HG03095 (cell line): ENCODE data around the gene PLEKHO1.
"Not testable (repeated sequence)": the region's sequence is repeated elsewhere in the genome, so short reads cannot be mapped to it uniquely, and the experiment has no call there.

ENCODE experiments used
- ATAC-seq: cut with Tn5 transposase; IDR thresholded peaks from one replicate; pipeline ENCODE4 v1.9.1; 2021; ENCODE audit warnings: moderate library complexity; ENCODE audit not compliant: unreplicated experiment

The PLEKHO1 gene

GRCh38 chr1:150149271-150150132, at the start of gene PLEKHO1:
Gene PLEKHO1 (plus strand): TSS chr1:150149916. CDS start chr1:150150258, 342 bp downstream.
- no peak for ATAC-seq

GRCh38 chr1:150102986-150103385, 46.7 kb upstream of the PLEKHO1 start:
- no peak for ATAC-seq

GRCh38 chr1:150106341-150106740, 43.4 kb upstream of the PLEKHO1 start:
- no peak for ATAC-seq

GRCh38 chr1:150109586-150109985, 40.1 kb upstream of the PLEKHO1 start:
- no peak for ATAC-seq

GRCh38 chr1:150110116-150110515, 39.6 kb upstream of the PLEKHO1 start:
- no peak for ATAC-seq

- ATAC-seq, result no peak
Observed at GRCh38 chr1:150111670-150112069, 38.0 kb upstream of the PLEKHO1 start.

GRCh38 chr1:150115121-150115520, 34.6 kb upstream of the PLEKHO1 start:
- no peak for ATAC-seq

- ATAC-seq, result no peak
Observed at GRCh38 chr1:150118716-150119115, 31.0 kb upstream of the PLEKHO1 start.

- ATAC-seq, result no peak
Observed at GRCh38 chr1:150121236-150121862, 28.4 kb upstream of the PLEKHO1 start.

- no peak for ATAC-seq
Observed at GRCh38 chr1:150126811-150127210, 22.9 kb upstream of the PLEKHO1 start.

- no peak for ATAC-seq
Observed at GRCh38 chr1:150127464-150127863, 22.3 kb upstream of the PLEKHO1 start.

GRCh38 chr1:150127868-150128267, 21.8 kb upstream of the PLEKHO1 start:
- no peak for ATAC-seq

GRCh38 chr1:150132372-150132771, 17.3 kb upstream of the PLEKHO1 start:
- no peak for ATAC-seq

GRCh38 chr1:150134537-150134936, 15.2 kb upstream of the PLEKHO1 start:
- ATAC-seq, result no peak

GRCh38 chr1:150135400-150135799, 14.3 kb upstream of the PLEKHO1 start:
- ATAC-seq, result not testable (repeated sequence)

GRCh38 chr1:150138044-150138443, 11.7 kb upstream of the PLEKHO1 start:
- no peak for ATAC-seq

- ATAC-seq, result no peak
Observed at GRCh38 chr1:150141452-150141851, 8.3 kb upstream of the PLEKHO1 start.

- ATAC-seq, result no peak
Observed at GRCh38 chr1:150142083-150142482, 7.6 kb upstream of the PLEKHO1 start.

GRCh38 chr1:150144606-150145005, 5.1 kb upstream of the PLEKHO1 start:
- no peak for ATAC-seq

- ATAC-seq, result not testable (repeated sequence)
Observed at GRCh38 chr1:150146016-150146415, 3.7 kb upstream of the PLEKHO1 start.

GRCh38 chr1:150146849-150147542, 2.7 kb upstream of the PLEKHO1 start:
- no peak for ATAC-seq

GRCh38 chr1:150148837-150149270, 862 bp upstream of the PLEKHO1 start:
- ATAC-seq, result no peak
